PFSK-1 (cell line): ENCODE results near the gene FGD3.

ENCODE experiments used
- FOXP2 ChIP-seq: optimal IDR thresholded peaks from 2 replicates; pipeline ENCODE3; 2011; ENCODE audit warnings: borderline replicate concordance, control low read depth, inconsistent platforms; ENCODE audit not compliant: insufficient read depth; ENCODE audit errors: extremely low read length, extremely low read depth
- POLR2AphosphoS5 ChIP-seq: IDR thresholded peaks from 2 replicates; pipeline ENCODE4 v1.6.1; 2012; ENCODE audit warnings: low read depth, mild to moderate bottlenecking, control low read depth, low read length, moderate library complexity
- SIN3A ChIP-seq: IDR thresholded peaks from 2 replicates; pipeline ENCODE4 v1.6.1; 2012; ENCODE audit warnings: mild to moderate bottlenecking, low read length, moderate library complexity, borderline replicate concordance; ENCODE audit not compliant: insufficient read depth
- TAF1 ChIP-seq: IDR thresholded peaks from 2 replicates; pipeline ENCODE4 v1.6.1; 2012; ENCODE audit warnings: low read length, control low read depth, borderline replicate concordance; ENCODE audit not compliant: insufficient read depth
- TF ChIP-seq, protein P1 (sequence below), 2 experiments: IDR thresholded peaks; 2 replicates each; pipeline versions ENCODE4 v1.6.1 to v1.8.0; 2011 to 2012; ENCODE audit warnings: low read depth in 2 of 2, low read length in 2 of 2, control low read depth in 1 of 2, inconsistent platforms in 1 of 2, mild to moderate bottlenecking in 1 of 2, moderate library complexity in 1 of 2; ENCODE audit not compliant: insufficient read depth in 1 of 2

The FGD3 gene

DNA sequence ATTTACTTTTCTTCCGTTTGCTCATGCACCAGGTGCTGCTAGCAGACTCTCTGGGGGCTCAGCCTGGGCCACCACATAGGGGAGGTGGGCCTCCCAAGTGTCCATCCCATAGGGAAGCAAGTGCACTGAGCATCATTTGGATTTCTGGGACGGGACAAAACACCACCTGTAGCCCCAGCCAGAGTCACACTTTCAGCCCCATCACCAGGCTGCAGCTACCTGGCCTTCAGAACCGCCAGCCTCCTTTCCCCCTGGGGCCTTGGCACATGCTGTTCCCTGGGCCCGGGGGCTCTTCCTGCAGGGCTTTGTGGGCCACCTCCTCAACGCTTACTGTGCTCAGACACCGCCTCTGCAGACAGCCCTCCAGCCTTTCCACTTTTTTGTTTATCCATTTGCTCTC is 91.6 kb downstream of the FGD3 start:
- TF ChIP-seq FOXP2: no peak
- TF ChIP-seq, protein P1, sequence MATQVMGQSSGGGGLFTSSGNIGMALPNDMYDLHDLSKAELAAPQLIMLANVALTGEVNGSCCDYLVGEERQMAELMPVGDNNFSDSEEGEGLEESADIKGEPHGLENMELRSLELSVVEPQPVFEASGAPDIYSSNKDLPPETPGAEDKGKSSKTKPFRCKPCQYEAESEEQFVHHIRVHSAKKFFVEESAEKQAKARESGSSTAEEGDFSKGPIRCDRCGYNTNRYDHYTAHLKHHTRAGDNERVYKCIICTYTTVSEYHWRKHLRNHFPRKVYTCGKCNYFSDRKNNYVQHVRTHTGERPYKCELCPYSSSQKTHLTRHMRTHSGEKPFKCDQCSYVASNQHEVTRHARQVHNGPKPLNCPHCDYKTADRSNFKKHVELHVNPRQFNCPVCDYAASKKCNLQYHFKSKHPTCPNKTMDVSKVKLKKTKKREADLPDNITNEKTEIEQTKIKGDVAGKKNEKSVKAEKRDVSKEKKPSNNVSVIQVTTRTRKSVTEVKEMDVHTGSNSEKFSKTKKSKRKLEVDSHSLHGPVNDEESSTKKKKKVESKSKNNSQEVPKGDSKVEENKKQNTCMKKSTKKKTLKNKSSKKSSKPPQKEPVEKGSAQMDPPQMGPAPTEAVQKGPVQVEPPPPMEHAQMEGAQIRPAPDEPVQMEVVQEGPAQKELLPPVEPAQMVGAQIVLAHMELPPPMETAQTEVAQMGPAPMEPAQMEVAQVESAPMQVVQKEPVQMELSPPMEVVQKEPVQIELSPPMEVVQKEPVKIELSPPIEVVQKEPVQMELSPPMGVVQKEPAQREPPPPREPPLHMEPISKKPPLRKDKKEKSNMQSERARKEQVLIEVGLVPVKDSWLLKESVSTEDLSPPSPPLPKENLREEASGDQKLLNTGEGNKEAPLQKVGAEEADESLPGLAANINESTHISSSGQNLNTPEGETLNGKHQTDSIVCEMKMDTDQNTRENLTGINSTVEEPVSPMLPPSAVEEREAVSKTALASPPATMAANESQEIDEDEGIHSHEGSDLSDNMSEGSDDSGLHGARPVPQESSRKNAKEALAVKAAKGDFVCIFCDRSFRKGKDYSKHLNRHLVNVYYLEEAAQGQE (IDR thresholded peaks at IDR 0.05; ENCODE audit: insufficient read depth in 1 of 2, low read depth in 2 of 2, low read length in 2 of 2): no peak
- TF ChIP-seq SIN3A: no peak
- no peak for TF ChIP-seq POLR2AphosphoS5
- TF ChIP-seq TAF1: no peak

DNA sequence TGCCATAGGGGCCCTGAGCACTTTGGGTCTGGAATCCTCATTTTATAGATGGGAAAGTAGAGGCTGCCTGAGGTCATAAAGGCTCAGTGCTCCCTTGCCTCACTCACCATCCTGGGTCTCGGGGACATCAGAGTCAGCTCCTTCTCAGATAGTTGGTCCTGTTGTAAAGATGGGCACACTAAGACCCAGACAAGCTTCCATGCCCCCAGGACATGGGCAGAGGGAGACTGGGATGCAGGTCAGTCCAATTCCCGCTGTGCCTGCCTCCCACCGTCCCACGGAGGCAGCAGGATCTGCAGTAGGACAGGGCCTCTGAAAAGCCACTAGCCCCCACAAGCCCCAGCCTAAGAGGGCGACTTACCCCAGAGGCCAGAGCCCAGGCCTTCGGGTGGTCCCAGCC is 92.1 kb downstream of the FGD3 start:
- TF ChIP-seq SIN3A: no peak
- TF ChIP-seq, protein P1 (IDR thresholded peaks at IDR 0.05; ENCODE audit: insufficient read depth in 1 of 2, low read depth in 2 of 2, low read length in 2 of 2): no peak
- no peak for TF ChIP-seq POLR2AphosphoS5
- no peak for TF ChIP-seq TAF1
- no peak for TF ChIP-seq FOXP2

DNA sequence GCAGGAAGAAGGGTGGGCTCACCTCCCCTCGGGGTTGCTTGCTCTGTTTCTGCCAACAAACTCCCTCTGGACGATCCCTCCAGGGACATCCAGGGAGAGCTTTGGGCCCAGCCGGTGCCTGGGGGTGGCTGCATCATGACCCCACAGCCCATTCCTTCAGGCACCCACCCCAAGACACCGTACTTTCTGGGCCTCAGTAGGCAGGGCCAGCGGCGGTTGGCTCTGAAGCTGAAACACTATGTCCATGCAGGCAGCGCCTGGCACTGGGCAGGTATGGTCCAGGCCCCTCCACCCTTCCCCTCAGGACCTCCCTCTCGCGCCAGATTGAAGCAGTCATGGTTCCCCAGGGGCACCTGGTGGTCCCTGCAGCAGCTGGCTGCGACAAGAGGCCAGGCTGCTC is 92.7 kb downstream of the FGD3 start:
- no peak for TF ChIP-seq FOXP2
- TF ChIP-seq TAF1: no peak
- TF ChIP-seq, protein P1 (IDR thresholded peaks at IDR 0.05; ENCODE audit: insufficient read depth in 1 of 2, low read depth in 2 of 2, low read length in 2 of 2): no peak
- no peak for TF ChIP-seq POLR2AphosphoS5
- TF ChIP-seq SIN3A: no peak

DNA sequence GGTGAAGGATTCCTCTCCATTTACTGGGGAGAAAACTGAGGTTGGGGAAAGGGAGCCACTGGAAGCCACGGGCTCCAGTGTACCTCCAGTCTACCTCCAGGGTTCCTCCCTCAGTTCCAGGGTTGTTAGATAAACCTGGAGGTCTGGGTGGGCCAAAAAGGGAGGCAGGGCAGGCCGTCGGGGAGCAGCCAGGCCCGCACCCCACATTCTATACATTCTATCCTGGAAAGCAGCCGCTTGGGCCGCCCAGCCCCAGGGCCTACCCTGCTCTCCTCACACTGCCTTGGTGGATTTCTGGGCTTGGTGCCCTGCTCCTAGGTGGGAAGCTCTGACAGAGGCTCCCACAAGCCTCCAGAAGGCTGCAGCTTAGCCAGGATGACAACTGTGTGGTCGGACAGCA is 93.1 kb downstream of the FGD3 start:
- no peak for TF ChIP-seq POLR2AphosphoS5
- TF ChIP-seq, protein P1 (IDR thresholded peaks at IDR 0.05; ENCODE audit: insufficient read depth in 1 of 2, low read depth in 2 of 2, low read length in 2 of 2): no peak
- TF ChIP-seq FOXP2: no peak
- TF ChIP-seq SIN3A: no peak

DNA sequence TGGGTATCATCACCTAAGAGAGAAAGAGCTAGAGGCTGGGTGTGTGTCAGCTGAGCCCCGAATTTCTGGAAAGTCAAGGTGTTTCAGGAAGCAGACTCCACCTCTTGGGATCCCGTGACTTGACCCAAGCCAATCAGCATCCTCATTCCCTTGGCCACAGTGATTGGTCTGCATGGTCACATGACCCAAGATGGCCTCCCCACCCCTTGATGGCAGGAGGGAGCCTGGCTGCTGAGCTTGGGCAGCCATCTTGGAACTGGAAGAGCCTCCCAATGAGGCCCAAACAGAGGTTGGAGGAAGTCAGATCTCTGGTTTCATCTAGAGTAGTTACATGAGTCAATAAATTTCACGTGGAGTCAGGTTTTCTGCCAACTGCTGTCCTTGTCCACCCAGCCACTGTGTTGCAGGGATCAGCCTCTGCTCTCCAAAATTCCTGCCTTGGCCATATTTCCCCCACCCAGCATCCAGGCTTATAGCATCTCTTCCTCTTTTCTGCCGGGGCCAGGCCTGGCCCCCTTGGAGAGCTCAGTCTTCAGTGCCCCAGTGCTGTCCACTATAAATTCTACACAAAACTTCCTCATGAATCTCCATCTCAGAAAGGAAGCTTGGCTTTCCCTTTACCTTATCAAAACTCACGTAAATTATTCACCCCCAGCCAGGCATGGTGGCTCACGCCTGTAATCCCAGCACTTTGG is 93.9 kb downstream of the FGD3 start:
- TF ChIP-seq FOXP2: no peak
- no peak for TF ChIP-seq POLR2AphosphoS5
- TF ChIP-seq, protein P1 (IDR thresholded peaks at IDR 0.05; ENCODE audit: insufficient read depth in 1 of 2, low read depth in 2 of 2, low read length in 2 of 2): no peak
